22Rv1 (cell line): Measurements from ENCODE around the gene ZNF701.
"Not testable (repeated sequence)": the region's sequence is repeated elsewhere in the genome, so short reads cannot be mapped to it uniquely, and the experiment has no call there.

Source experiments
- H3K27ac ChIP-seq: fragments of 450-650 bp; 2 replicates; pipeline ENCODE4 v1.5.1; 2017
- CTCF ChIP-seq: fragments of 450-650 bp; IDR thresholded peaks from 2 replicates; pipeline ENCODE4 v1.5.1; 2017; ENCODE audit warnings: mild to moderate bottlenecking
- ZFX ChIP-seq: fragments of 450-650 bp; IDR thresholded peaks from 2 replicates; pipeline ENCODE4 v1.6.1; 2017; ENCODE audit warnings: antibody characterized with exemption, borderline replicate concordance

ZNF701 gene

GRCh38 chr19:52626915-52627314 lies 56.8 kb downstream of the ZNF701 start:
- TF ChIP-seq ZFX: no peak
- TF ChIP-seq CTCF: no peak
- no peak overlapping the region for H3K27ac ChIP-seq

- not testable (repeated sequence) for H3K27ac ChIP-seq
Observed at GRCh38 chr19:52627441-52627840, 57.4 kb downstream of the ZNF701 start.

GRCh38 chr19:52635786-52636570 lies 65.9 kb downstream of the ZNF701 start:
- TF ChIP-seq CTCF (no peak), ZFX (no peak)
- no peak overlapping the region for H3K27ac ChIP-seq
